ENCODE data around the gene RBBP7.

GRCh38 chrX:16814597-16814996 is 55.6 kb downstream of the RBBP7 start:
- TF ChIP-seq CTBP1 (IDR thresholded peaks at IDR 0.05; ENCODE audit: borderline replicate concordance) (no peak), ZNF384 (IDR thresholded peaks at IDR 0.05) (no peak), FOXM1 (IDR thresholded peaks at IDR 0.05; ENCODE audit: borderline replicate concordance) (no peak), ARNT (IDR thresholded peaks at IDR 0.05) (no peak), SP1 (IDR thresholded peaks at IDR 0.05) (no peak), BHLHE40 (IDR thresholded peaks at IDR 0.05; ENCODE audit: borderline replicate concordance) (no peak), HDGF (IDR thresholded peaks at IDR 0.05; ENCODE audit: borderline replicate concordance) (no peak), L3MBTL2 (conservative IDR thresholded peaks at IDR 0.05) (no peak), ELF4 (IDR thresholded peaks at IDR 0.05) (no peak), FOXA1 (IDR thresholded peaks at IDR 0.05) (no peak), FOXK2 (IDR thresholded peaks at IDR 0.05) (no peak), NFRKB (IDR thresholded peaks at IDR 0.05) (no peak), SUZ12 (IDR thresholded peaks at IDR 0.05) (no peak)
- TF ChIP-seq, protein P1, sequence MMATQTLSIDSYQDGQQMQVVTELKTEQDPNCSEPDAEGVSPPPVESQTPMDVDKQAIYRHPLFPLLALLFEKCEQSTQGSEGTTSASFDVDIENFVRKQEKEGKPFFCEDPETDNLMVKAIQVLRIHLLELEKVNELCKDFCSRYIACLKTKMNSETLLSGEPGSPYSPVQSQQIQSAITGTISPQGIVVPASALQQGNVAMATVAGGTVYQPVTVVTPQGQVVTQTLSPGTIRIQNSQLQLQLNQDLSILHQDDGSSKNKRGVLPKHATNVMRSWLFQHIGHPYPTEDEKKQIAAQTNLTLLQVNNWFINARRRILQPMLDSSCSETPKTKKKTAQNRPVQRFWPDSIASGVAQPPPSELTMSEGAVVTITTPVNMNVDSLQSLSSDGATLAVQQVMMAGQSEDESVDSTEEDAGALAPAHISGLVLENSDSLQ (IDR thresholded peaks at IDR 0.05), result no peak
